HG03558 (cell line): Measurements from ENCODE around the gene PRDM2.

Source experiments
- ATAC-seq: cut with Tn5 transposase; IDR thresholded peaks from one replicate; pipeline ENCODE4 v1.9.1; 2021; ENCODE audit warnings: moderate number of reproducible peaks; ENCODE audit not compliant: unreplicated experiment; ENCODE audit errors: extremely low read depth

The PRDM2 gene

DNA sequence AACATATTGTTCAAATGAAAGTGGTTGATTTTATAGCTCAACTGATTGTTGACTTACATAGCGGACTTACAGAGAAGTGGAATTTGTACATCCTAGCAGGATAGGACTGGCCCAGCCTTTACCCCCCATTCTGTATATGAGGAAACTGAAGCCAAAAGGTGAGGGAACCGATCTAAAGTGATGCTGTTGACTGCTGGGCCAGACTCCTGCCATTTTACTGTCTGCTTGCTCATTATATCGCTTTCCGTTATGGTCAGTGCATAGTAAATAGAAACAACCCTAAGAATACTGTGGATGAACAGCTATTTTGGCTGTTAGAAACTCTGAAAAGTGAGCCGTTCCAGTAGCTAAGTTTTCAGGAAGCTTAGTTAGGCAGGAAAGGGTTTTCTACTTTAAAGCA, 31.9 kb downstream of the PRDM2 start:
- ATAC-seq: no peak

GRCh38 chr1:13732971-13733667, 33.1 kb downstream of the PRDM2 start:
- ATAC-seq: no peak

GRCh38 chr1:13733711-13734110, 33.7 kb downstream of the PRDM2 start:
- ATAC-seq: no peak

GRCh38 chr1:13735168-13735930, 35.4 kb downstream of the PRDM2 start:
- no peak for ATAC-seq

DNA sequence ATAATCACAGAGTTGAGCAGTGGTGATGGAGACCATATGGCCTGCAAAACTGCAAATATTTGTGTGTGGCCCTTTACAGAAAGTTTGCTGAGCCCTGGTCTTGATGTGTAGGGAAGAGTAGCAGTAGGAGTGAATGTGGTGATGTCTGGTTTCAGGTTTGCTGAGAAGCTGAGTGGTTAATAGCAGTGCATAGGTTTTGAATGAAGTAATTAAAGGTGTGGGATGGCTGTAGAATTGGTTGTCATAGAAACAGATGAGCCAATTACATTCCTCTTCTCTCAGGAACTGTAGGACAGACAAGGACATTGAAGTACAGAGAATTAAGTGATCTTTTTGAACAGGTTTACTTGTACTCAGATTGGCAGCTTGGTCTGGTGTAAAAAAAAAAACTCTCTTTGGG, 37.4 kb downstream of the PRDM2 start:
- no peak for ATAC-seq

DNA sequence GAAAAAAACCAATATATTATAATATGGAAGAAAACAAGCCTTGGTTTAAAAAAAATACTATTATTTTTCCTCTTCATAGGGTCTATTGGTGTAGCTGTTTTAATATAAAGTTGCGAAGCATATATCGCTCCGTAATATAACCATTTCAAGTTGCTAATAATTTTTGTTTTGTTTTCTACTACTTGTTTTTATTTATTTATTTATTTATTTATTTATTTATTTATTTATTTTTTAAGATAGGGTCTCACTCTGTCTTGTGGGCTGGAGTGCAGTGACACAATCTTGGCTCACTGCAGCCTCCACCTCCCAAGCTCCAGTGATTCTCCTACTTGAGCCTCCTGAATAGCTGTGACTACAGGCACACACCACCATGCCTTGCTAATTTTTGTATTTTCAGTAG, 46.4 kb downstream of the PRDM2 start:
- no peak for ATAC-seq

DNA sequence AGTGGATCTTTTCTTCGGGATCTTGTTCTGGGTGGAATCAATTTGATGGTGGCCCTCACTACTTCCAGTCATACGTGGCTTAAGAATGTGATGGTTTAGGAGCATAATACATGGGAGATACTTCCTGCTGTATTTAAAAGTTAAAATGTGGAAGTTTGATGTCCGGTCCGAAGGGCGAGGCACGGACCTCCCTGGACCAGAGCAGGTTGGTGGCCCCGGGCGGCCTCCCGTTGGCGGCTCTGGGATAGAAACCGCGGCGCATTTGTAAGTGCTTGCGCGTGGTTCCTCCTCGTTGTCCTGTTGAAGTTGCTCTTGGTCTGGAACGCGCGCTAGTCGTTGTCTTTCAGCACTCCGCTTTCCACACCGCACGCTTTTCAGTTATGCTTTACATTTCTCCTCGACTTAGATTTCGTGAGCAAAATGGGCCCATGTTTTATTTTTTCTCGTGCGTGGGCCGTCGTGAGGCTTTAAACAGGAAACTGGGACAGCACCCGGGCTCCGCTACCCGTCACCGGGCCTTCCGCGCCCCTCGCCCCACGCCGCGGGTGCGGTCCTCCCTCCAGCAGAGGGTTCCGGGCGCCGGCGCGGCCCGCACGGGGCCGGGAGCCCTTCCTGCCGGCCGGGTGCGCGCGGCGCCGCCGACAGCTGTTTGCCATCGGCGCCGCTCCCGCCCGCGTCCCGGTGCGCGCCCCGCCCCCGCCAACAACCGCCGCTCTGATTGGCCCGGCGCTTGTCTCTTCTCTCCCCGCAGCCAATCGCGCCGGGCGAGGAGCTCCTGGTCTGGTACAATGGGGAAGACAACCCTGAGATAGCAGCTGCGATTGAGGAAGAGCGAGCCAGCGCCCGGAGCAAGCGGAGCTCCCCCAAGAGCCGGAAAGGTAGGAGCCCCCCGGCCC, 48.9 kb downstream of the PRDM2 start:
- ATAC-seq: peak; percentile 72

- ATAC-seq: no peak
Measured at GRCh38 chr1:13749543-13750341, 49.8 kb downstream of the PRDM2 start.

GRCh38 chr1:13751458-13751871, 51.5 kb downstream of the PRDM2 start:
- no peak for ATAC-seq

DNA sequence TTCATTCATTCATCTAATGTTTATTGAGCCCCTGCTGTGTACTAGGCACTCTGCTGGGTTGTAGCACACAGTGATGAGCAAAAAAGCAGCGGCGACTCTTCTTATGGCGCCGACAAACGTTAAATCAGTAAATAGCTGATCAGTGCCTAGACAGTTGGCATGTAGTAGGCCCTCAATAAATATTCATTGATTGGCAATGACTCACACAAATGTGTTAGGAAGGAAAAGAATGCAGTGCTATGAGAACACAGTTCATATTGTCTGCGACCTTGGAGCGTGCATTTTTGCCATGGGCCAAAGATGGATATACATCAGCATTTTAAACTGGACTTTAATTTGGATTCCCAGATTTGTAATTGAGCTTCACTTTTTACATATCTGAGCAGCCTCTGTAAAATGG, 52.0 kb downstream of the PRDM2 start:
- no peak for ATAC-seq

DNA sequence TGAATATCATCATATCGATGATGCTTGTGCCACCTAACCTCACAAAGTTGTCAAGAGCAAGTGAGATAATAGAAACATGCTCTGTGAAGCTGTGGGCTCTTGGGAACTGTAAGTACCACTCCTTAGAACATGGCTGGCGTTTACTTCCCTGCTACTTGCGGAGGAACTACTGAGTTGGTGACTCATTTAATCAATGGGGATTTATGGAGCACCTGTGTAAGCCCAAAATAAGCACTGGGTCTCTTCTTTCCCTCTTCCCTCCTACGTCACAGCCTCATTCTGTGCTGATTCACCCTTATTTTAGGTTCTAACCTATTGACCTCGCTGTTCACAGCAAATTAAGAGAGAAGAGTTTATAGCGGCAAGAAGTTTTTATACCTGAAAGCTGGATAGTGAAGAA, 52.9 kb downstream of the PRDM2 start:
- no peak for ATAC-seq

DNA sequence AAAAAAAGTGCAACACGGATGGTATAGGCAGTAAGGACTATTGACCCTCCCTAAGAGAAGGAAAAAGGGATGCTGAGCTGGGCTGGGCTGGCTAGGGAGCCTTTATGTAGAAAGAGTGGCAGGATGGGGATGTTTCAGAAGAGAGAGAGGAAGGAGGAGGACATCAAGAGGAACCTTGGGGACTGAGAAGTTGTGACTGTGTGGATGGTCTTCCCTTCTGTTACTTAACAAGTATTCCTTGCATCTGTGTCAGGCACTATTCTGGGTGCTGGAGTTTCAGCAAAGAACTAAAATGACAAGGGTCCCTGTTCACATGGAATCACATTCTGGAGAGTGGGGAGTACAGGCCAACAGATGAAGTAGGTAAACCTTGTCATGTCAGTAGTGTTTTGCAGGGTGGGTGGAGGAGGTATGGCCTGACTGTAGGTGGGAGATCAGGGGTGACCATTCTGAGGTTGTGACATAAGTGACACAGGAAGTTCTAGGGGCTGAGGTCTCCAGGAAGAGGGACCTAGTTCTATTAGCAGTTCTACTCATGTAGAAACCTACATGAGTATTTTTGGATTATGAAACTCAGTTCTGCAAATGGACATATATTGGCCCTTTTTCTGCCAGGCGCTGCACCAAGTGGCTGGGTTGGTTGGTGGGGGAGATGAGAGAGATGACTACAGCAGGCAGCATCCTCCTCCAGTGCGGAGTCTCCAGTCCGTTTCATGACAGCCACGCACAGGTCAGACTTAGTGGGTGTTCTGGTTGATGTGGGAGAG, 53.8 kb downstream of the PRDM2 start:
- ATAC-seq: no peak

DNA sequence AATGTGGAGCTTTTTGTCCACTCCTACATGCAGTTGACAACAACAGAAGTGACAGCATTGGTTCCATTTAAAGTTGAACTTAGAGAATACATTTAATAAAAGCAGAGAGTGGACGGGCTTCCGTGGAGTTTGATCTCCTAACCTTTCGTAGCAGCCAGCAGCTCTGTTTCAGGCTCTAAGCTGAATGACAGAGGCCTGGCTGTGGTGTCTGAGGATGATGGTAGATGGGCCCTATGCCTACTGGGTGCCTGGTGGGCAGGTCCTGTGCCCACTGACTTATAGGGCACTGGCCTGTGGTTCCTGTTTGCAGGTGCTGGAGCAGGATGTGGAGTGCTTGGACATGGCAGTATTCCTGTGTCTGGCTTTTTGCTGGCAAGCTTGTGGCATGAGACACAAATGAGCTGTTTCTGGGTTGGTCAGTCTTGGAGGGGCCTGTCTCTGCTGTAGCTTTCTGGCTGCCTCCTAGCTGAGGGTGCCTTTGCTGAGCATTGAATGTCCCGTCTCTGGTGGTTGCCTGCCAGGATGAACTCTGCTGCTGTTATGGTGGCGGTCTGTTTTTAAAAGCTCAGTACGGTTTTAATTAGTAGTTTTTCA, 54.6 kb downstream of the PRDM2 start:
- ATAC-seq: no peak

GRCh38 chr1:13756557-13757315, 56.7 kb downstream of the PRDM2 start:
- ATAC-seq: no peak

DNA sequence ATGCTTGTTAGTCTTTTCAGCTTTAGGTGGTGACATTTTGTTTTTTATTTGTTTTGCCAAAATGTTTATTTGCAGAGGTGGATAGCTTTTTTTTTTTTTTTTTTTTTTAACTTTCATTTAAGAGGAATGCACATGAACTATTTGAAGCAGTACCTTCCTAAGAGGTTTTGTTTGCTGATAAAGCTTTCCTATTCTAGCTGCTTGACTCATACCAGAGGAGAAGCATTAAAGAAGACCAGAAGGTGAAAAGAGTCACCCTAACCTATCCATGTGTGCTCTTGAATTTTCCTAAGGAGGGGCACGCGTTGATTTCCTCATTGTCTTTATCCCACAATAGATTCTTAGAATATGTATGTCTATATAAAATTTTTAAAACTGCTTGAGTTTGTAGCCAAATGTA, 57.7 kb downstream of the PRDM2 start:
- ATAC-seq: no peak

DNA sequence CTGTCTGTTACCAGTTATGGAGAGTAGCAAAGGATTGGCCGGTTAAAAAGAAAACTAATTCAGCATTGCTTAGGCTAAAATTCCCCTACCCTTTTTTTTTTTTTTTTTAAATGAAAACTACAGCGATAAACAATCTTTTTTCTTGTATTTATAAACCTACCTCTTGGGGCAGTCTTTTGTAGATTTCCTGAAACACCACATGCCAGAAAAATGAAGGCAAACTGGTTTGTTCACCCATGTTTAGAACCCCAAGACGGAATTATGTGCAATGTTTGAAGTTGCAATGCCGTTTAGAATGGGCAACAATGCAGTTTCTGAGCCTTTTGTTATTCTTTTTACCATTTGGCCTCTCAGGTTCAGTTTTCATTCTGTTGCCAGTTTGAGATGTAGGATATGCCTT, 59.1 kb downstream of the PRDM2 start:
- no peak for ATAC-seq

DNA sequence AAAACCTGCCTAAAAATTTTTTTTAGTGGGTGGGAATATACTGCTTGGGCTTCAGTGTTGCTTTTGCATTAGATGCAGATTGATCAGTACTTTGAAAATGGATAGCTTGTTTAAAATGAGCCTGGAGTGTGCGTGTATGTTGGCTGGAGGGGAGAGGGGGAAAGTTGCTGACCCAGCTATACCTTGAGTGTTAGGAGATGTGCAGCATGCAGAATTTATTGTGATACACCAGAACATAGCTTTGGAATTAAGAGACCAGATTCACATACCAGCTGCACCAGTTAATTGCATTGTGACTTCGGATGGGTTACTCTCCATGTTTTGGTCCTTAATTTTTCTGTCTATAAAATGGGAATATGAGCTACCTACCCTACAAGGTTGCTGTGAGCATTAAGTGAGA, 60.4 kb downstream of the PRDM2 start:
- ATAC-seq: no peak

DNA sequence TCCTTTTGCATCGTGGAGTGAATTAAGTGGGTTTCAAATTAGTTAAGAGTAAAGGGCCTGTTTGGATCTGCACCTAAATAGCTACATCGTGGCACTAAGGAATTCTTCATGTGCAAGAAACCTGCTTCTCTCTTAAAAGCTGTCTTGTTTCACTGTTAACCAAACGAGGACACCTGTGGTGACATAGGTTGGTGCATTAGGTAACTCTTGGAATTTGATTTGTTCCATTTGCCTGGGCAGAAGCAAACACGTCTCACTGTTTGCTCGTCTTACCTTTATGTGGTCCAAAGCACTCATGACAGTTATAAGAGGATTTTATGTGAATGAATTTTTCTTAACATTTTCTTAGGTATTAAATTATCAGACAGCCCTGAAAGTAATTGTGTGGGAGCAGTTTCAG, 60.9 kb downstream of the PRDM2 start:
- ATAC-seq: no peak
